Psoas muscle (tissue), 8 donors: Measurements from ENCODE around the gene RASEF. TPM values are rescaled to one million over a fixed set of nuclear protein-coding genes. Genes with fewer than 3 reads are reported as not detected.
"Not testable (repeated sequence)": the region's sequence is repeated elsewhere in the genome, so short reads cannot be mapped to it uniquely, and the experiment has no call there.

Source experiments
- ATAC-seq, 4 donors: fragments of 200-7000 bp; cut with Tn5 transposase; one replicate each; pipeline ENCODE4 v1.9.1; 2020; ENCODE audit warnings: moderate library complexity in 3 of 4, mild to moderate bottlenecking in 2 of 4
- DNase-seq, 2 donors: peaks; one replicate each; pipeline ENCODE4 v3.0.0-alpha.2; 2020
- H3K27ac ChIP-seq: fragments of 200-600 bp; one replicate; pipeline ENCODE4 v1.8.0; 2022
- H3K27me3 ChIP-seq, 3 donors: fragments of 200-600 bp in 1 of 3; one replicate each; pipeline versions ENCODE4 v1.6.1 to v1.8.0; 2013 to 2022; ENCODE audit warnings: low read length in 2 of 3, mild to moderate bottlenecking in 2 of 3, moderate library complexity in 1 of 3; ENCODE audit not compliant: insufficient read depth in 3 of 3
- H3K36me3 ChIP-seq, 2 donors: fragments of 200-600 bp in 1 of 2; one replicate each; pipeline versions ENCODE4 v1.6.1 to v1.8.0; 2013 to 2022; ENCODE audit warnings: low read depth in 1 of 2, mild to moderate bottlenecking in 1 of 2, moderate library complexity in 1 of 2; ENCODE audit not compliant: insufficient read depth in 1 of 2
- H3K4me1 ChIP-seq: fragments of 200-600 bp; one replicate; pipeline ENCODE4 v1.8.0; 2022
- H3K4me3 ChIP-seq: fragments of 200-600 bp; one replicate; pipeline ENCODE4 v1.8.0; 2022; ENCODE audit warnings: mild to moderate bottlenecking
- H3K9me3 ChIP-seq: fragments of 200-600 bp; one replicate; pipeline ENCODE4 v1.8.0; 2022
- CTCF ChIP-seq: fragments of 200-600 bp; IDR thresholded peaks from one replicate; pipeline ENCODE4 v1.8.0; 2022; ENCODE audit warnings: antibody characterized with exemption
- WGBS, 3 donors: extraction: QIAGEN DNeasy Blood & Tissue Kit; methylation state at CpG; one replicate each; pipeline versions ENCODE4 v1.1.6 to v1.1.7; 2013; 5-methylcytosine and 5-hydroxymethylcytosine counted together
- intact Hi-C, 2 donors: fragments of 100-400 bp; cut with DNase I; formaldehyde crosslinking; loops; one replicate each; pipeline versions ENCODE4 v1.11.0 to v1.14.2; 2022
- polyA plus RNA-seq, 3 donors: library from polyadenylated mRNA; stranded (reverse); fragments of 200-250 nt; gene quantifications; one replicate each; pipeline ENCODE4 v1.2.3, GENCODE V29; 2013
- total RNA-seq, 4 donors: library from RNA; stranded (reverse); fragmentation: NEBNext Ultra II Directional in 2 of 4; extraction: Animal tissue kit (Norgen Biotek cat#: 25700) in 2 of 4; gene quantifications; one replicate each; pipeline versions ENCODE4 v1.2.1 to v1.2.4, GENCODE V29; 2021 to 2023
- donor health status: healthy with polysubstance abuse.
- donor health status: DM: no; HTN: no; CAD: no; lungs with moderate emphysema.
- donor health status: Bipolar disorder and iron deficiency.
- donor health status: healthy.
- donor health status: DM: yes; HTN: yes; CAD: no.
- donor health status: DM: no; HTN: no; CAD: no.
- donor health status: DM: no; HTN: no; CAD: no.
- donor health status: DM: yes; HTN: yes; CAD: no.

The RASEF gene
- total and polyA plus RNA-seq, 7 donors, result 0.01 to 0.11 (median 0.06) TPM; not detected in 1

- ATAC-seq (no peak), DNase-seq (no peak)
- intact Hi-C loops, result no loop called here
- Histone ChIP-seq H3K4me3 (no peak overlapping the region), H3K4me1 (no peaks in the 10 kb centered on the region), H3K9me3 (no peaks in the 10 kb centered on the region), H3K27me3 (no peaks in the 10 kb centered on the region), H3K27ac (no peak overlapping the region), H3K36me3 (no peaks in the 10 kb centered on the region)
- no peak for TF ChIP-seq CTCF
- WGBS, 3 donors, result 52 to 65% (median 52%) methylated on average over 3 of the region's 3 CpGs
Observed at GRCh38 chr9:83081010-83081409, 18.1 kb upstream of the RASEF start.

- H3K27ac ChIP-seq, DNase-seq, H3K4me3 ChIP-seq, H3K36me3 ChIP-seq, intact Hi-C loops, H3K27me3 ChIP-seq, H3K4me1 ChIP-seq, H3K9me3 ChIP-seq, ATAC-seq: not testable (repeated sequence)
- 84 to 91% (median 89%) methylated on average over 7 of the region's 7 CpGs for WGBS, 3 donors
Observed at GRCh38 chr9:83075932-83076331, 13.0 kb upstream of the RASEF start.

- H3K4me1 ChIP-seq, H3K4me3 ChIP-seq, H3K27me3 ChIP-seq, H3K36me3 ChIP-seq, H3K27ac ChIP-seq, intact Hi-C loops, ATAC-seq, H3K9me3 ChIP-seq, DNase-seq: not testable (repeated sequence)
Observed at GRCh38 chr9:83072498-83072897, 9.6 kb upstream of the RASEF start.

- WGBS, 3 donors, result 72 to 88% (median 81%) methylated on average over 2 of the region's 2 CpGs
- DNase-seq, result no peak
- Histone ChIP-seq H3K27ac (no peak overlapping the region), H3K9me3 (no peaks in the 10 kb centered on the region), H3K4me3 (no peak overlapping the region), H3K36me3 (no peaks in the 10 kb centered on the region), H3K4me1 (no peaks in the 10 kb centered on the region), H3K27me3 (no peaks in the 10 kb centered on the region)
- no peak for TF ChIP-seq CTCF
- intact Hi-C loops, result no loop called here
- ATAC-seq, result no peak
Observed at GRCh38 chr9:83071626-83072025, 8.7 kb upstream of the RASEF start.

- no peak for DNase-seq
Observed at GRCh38 chr9:83070261-83070660, 7.3 kb upstream of the RASEF start.

More at GRCh38 chr9:83070261-83070660, 7.3 kb upstream of the RASEF start:
- TF ChIP-seq CTCF, result no peak
- Histone ChIP-seq H3K36me3 (no peaks in the 10 kb centered on the region), H3K27me3 (peaks cover 0 to 2% (median under 1%) of the 10 kb centered on the region in 3 donors), H3K4me3 (no peak overlapping the region), H3K9me3 (no peaks in the 10 kb centered on the region), H3K27ac (no peak overlapping the region), H3K4me1 (no peaks in the 10 kb centered on the region)
- ATAC-seq, result no peak
- intact Hi-C loops, result no loop called here
